ENCODE data around the gene CARS2.

DNA sequence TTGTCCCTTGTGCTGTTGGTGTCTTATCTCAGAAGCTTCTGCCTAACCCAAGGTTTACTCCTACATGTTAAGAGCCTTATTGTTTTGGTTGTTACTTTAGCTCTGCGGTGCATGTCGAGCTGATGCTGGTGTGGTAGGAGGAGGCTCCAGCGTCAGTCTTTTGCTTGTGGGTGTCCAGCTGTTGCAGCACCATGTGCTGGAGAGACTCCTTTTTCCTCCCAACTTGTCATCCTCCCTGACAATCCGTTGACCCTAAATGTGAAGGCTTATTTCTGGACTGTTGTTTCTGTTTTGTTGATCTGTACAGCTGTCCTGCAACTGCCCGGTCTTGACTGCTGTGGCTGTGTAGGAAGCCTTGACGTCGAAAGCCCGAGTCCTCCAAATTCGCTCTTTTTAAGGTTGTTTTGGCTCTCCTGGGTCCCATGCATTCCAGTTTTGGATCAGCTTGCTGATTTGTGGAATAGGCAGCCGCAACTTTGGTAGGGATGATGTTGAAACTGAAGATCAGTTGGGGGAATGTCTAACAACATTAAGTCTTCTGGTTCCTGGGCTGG is 75.3 kb downstream of the CARS2 start:
- TF ChIP-seq CTCF (conservative IDR thresholded peaks at IDR 0.05) = no peak
- TF ChIP-seq ZFX (IDR thresholded peaks at IDR 0.05) = no peak

Data from C4-2B (cell line).